ENCODE measurements around the gene PHLDA2.

DNA sequence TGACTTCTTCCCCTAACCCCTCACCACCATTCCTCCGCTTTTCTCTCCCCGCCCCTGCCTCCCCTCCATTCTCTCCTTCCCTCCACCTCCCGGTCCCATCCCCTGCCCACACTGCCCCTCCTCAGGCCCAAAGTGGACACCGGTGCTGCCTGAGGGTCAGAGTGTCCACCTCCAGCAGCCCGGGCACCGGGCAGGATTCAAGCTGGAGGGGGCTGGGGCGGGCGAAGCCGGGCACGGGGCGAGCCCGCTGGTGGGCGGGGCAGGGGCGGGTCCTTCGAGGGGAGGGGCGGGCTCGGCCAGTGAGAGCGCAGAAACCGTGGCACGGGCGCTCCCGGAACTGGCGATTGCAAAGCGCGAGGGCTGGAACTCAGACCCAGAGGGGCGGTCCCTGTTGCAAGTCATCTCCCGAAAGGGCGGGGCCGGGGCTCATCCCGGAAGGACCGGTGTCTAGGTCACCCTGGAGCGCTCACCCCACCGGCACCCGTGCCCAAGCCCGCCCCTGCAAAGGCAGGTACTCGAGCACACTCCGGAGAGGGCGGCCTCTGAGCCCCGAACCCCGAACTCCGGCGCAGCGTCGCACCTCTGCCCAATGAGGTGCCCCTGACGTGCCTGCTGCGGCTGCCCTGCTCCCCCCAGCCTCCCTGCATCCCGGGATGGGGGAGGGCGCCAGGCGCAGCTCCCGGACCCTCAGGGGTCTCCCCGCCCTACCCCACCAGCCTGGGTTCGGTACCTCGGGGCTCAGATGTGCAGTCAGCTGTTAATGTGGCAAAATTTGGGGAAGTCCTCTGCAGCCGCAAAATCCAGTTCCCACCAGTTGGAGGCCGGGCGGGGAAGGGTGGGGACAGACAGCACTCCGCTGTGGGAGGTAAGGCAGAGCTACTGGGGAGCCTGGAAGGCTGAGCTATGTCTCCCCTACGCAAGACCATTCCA is 27.1 kb downstream of the PHLDA2 start:
- TF ChIP-seq CTCF (IDR thresholded peaks at IDR 0.05 in 2 of 3, conservative IDR thresholded peaks at IDR 0.05 in 1 of 3; ENCODE audit: borderline replicate concordance in 1 of 3, insufficient read depth in 1 of 3, low read depth in 2 of 3, low read length in 2 of 3) (no peak), POLR2A (IDR thresholded peaks at IDR 0.05; ENCODE audit: borderline replicate concordance, extremely low read depth, insufficient read depth, insufficient read length) (no peak), ZNF274 (IDR thresholded peaks at IDR 0.05; ENCODE audit: low read depth, low read length) (no peak), YY1 (IDR thresholded peaks at IDR 0.05; ENCODE audit: extremely low read depth, insufficient replicate concordance, low read depth, low read length) (no peak), SP1 (IDR thresholded peaks at IDR 0.05; ENCODE audit: low read depth) (no peak), EZH2 (IDR thresholded peaks at IDR 0.05) (no peak), CEBPB (IDR thresholded peaks at IDR 0.05; ENCODE audit: low read depth) (no peak), REST (IDR thresholded peaks at IDR 0.05; ENCODE audit: low read depth) (no peak), RAD21 (IDR thresholded peaks at IDR 0.05; ENCODE audit: low read depth) (no peak), POLR2AphosphoS5 (IDR thresholded peaks at IDR 0.05; ENCODE audit: low read depth, low read length) (peak; percentile 70), JUND (IDR thresholded peaks at IDR 0.05) (no peak), EZH2phosphoT487 (IDR thresholded peaks at IDR 0.05; ENCODE audit: borderline replicate concordance) (no peak)
- TF ChIP-seq, protein P1, sequence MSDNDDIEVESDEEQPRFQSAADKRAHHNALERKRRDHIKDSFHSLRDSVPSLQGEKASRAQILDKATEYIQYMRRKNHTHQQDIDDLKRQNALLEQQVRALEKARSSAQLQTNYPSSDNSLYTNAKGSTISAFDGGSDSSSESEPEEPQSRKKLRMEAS (IDR thresholded peaks at IDR 0.05): no peak
